Body of pancreas (tissue), 4 donors: ENCODE measurements around the gene FHL5.

Source experiments
- POLR2A ChIP-seq, 3 donors: fragments of 450-650 bp; IDR thresholded peaks; one replicate each; pipeline ENCODE4 v1.6.1; 2016; ENCODE audit warnings: antibody characterized with exemption in 3 of 3, mild to moderate bottlenecking in 2 of 3
- TF ChIP-seq, protein P1 (sequence below), 7 experiments: fragments of 450-650 bp in 4 of 7; fragments of 200-600 bp in 3 of 7; sonication (generic) in 3 of 7; IDR thresholded peaks; one replicate each; pipeline ENCODE4 v1.5.1; 2016 to 2019; ENCODE audit warnings: antibody characterized with exemption in 7 of 7

DNA sequence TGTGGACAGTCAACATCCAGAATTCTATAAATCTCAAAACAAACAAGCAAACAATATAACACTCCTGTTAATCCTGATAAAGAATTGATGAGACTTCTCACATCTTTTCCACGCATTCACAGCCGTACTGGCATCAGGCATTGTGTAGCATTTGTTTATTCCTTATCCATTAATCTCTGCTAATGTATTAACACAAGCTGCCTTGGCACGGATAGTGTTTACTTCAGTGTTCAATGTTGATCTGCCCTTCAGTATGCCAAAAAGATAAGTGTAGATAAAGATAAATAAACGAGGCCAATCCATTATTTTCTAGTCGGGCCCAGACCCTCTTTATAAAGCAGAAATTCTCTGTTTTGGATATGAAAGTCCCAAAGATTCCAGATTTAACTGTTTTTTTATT is 25.2 kb upstream of the FHL5 start:
- TF ChIP-seq, protein P1, sequence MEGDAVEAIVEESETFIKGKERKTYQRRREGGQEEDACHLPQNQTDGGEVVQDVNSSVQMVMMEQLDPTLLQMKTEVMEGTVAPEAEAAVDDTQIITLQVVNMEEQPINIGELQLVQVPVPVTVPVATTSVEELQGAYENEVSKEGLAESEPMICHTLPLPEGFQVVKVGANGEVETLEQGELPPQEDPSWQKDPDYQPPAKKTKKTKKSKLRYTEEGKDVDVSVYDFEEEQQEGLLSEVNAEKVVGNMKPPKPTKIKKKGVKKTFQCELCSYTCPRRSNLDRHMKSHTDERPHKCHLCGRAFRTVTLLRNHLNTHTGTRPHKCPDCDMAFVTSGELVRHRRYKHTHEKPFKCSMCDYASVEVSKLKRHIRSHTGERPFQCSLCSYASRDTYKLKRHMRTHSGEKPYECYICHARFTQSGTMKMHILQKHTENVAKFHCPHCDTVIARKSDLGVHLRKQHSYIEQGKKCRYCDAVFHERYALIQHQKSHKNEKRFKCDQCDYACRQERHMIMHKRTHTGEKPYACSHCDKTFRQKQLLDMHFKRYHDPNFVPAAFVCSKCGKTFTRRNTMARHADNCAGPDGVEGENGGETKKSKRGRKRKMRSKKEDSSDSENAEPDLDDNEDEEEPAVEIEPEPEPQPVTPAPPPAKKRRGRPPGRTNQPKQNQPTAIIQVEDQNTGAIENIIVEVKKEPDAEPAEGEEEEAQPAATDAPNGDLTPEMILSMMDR (IDR thresholded peaks at IDR 0.05): no peak
- TF ChIP-seq POLR2A (IDR thresholded peaks at IDR 0.05): no peak
